HepG2 (cell line): ENCODE data around the gene CHCHD3. TPM values are rescaled to one million over a fixed set of nuclear protein-coding genes. Genes with fewer than 3 reads are reported as not detected.

ENCODE experiments used
- ATAC-seq: fragments of 200-7000 bp; cut with Tn5 transposase; 3 replicates; pipeline ENCODE4 v1.9.1; 2020; ENCODE audit warnings: mild to moderate bottlenecking, moderate library complexity
- BruUV-seq: library from RNA; stranded (reverse); fragments of 400-500 nt; replicated peaks from 2 replicates; lab custom pipeline; 2021; lab: Mats Ljungman, UMichigan
- CTCF ChIA-PET: fragments of 300-600 bp; formaldehyde crosslinking; extraction: SDS; loops from one replicate; lab custom pipeline; 2021; ENCODE audit warnings: low total read pairs, inconsistent platforms, low intra/inter-chr PET ratio; lab: Yijun Ruan, JAX
- POLR2A ChIA-PET: fragments of 350-600 bp; sonication (Branson Sonifier 250); formaldehyde crosslinking; loops from one replicate; lab custom pipeline; 2020; ENCODE audit warnings: antibody characterized with exemption, inconsistent platforms; lab: Yijun Ruan, JAX
- DNase-seq: peaks from one replicate; pipeline ENCODE4 v3.0.0-alpha.2; 2015; ENCODE audit warnings: low spot score
- FAIRE-seq: peaks from 3 replicates; lab custom pipeline; 2011; peaks lifted over from hg19 to GRCh38; lab: Jason Lieb, UNC
- H2AFZ ChIP-seq: one replicate; pipeline ENCODE4 v1.6.1; 2011; ENCODE audit warnings: low read length, inconsistent platforms
- H3K27ac ChIP-seq: fragments of 300-600 bp; 3 replicates; pipeline ENCODE4 v1.8.0; 2011; ENCODE audit warnings: mixed run types, mild to moderate bottlenecking, mixed read lengths, low read length, inconsistent platforms; ENCODE audit not compliant: insufficient read depth; ENCODE audit errors: extremely low read length
- H3K27me3 ChIP-seq, 2 experiments: fragments of 200-600 bp in 1 of 2; 2 replicates in 1 of 2; 3 replicates in 1 of 2; pipeline versions ENCODE4 v1.6.0 to v1.8.0; 2011; ENCODE audit warnings: low read length in 2 of 2, mild to moderate bottlenecking in 2 of 2, moderate library complexity in 2 of 2, inconsistent platforms in 1 of 2; ENCODE audit not compliant: insufficient read depth in 2 of 2, control insufficient read depth in 1 of 2
- H3K36me3 ChIP-seq, 2 experiments: fragments of 200-600 bp in 1 of 2; replicated peaks in 1 of 2; 2 replicates in 1 of 2; 3 replicates in 1 of 2; pipeline versions ENCODE4 v1.5.1 to v1.8.0; 2011; ENCODE audit warnings: low read length in 2 of 2, inconsistent platforms in 1 of 2; ENCODE audit not compliant: insufficient read depth in 2 of 2, control insufficient read depth in 1 of 2
- H3K4me1 ChIP-seq: 2 replicates; pipeline ENCODE4 v1.5.1; 2012; ENCODE audit warnings: low read length, inconsistent platforms; ENCODE audit not compliant: insufficient read depth
- H3K4me2 ChIP-seq: 2 replicates; pipeline ENCODE4 v1.6.0; 2011; ENCODE audit warnings: low read depth, low read length, inconsistent platforms
- H3K4me3 ChIP-seq, 3 experiments: fragments of 200-600 bp in 1 of 3; sonication (generic), shearing (Covaris generic) in 1 of 3; replicated peaks in 1 of 3; 2 replicates each; pipeline ENCODE4 v1.5.1; 2011 to 2016; ENCODE audit warnings: low read length in 3 of 3, inconsistent platforms in 2 of 3, low read depth in 2 of 3, mild to moderate bottlenecking in 2 of 3, control low read depth in 1 of 3, mixed read lengths in 1 of 3; ENCODE audit not compliant: insufficient read depth in 1 of 3
- H3K79me2 ChIP-seq: one replicate; pipeline ENCODE4 v1.6.1; 2011; ENCODE audit warnings: low read length, inconsistent platforms; ENCODE audit not compliant: insufficient read depth
- H3K9ac ChIP-seq: 2 replicates; pipeline ENCODE4 v1.6.0; 2011; ENCODE audit warnings: mild to moderate bottlenecking, low read depth, low read length, inconsistent platforms; ENCODE audit not compliant: insufficient read depth
- H3K9me3 ChIP-seq: 2 replicates; pipeline ENCODE4 v1.5.1; 2012; ENCODE audit warnings: mild to moderate bottlenecking, low read length
- H4K20me1 ChIP-seq: 2 replicates; pipeline ENCODE4 v1.6.0; 2011; ENCODE audit warnings: inconsistent platforms, mild to moderate bottlenecking, low read length, moderate library complexity; ENCODE audit not compliant: insufficient read depth
- HNF4A ChIP-seq: sonication (generic); formaldehyde crosslinking; IDR thresholded peaks from 2 replicates; pipeline ENCODE4 v1.4.0; 2020; ENCODE audit warnings: missing genetic modification reagents
- KDM3A ChIP-seq: IDR thresholded peaks from 2 replicates; pipeline ENCODE4 v1.6.1; 2018; ENCODE audit warnings: low read depth, missing compliant biosample characterization
- KLF16 ChIP-seq, 2 experiments: sonication (generic) in 1 of 2; formaldehyde crosslinking in 1 of 2; IDR thresholded peaks; 2 replicates each; pipeline versions ENCODE4 v1.6.1 to v1.8.0; 2016 to 2023; ENCODE audit warnings: missing genetic modification reagents in 2 of 2, missing compliant biosample characterization in 1 of 2
- NFYC ChIP-seq: IDR thresholded peaks from 2 replicates; pipeline ENCODE4 v1.6.1; 2016; ENCODE audit warnings: missing genetic modification reagents, missing compliant biosample characterization
- PAF1 ChIP-seq: IDR thresholded peaks from 2 replicates; pipeline ENCODE4 v1.6.1; 2016; ENCODE audit warnings: missing genetic modification reagents, missing compliant biosample characterization
- RCOR2 ChIP-seq: IDR thresholded peaks from 2 replicates; pipeline ENCODE4 v1.6.1; 2016; ENCODE audit warnings: missing biosample characterization, missing genetic modification reagents
- REPIN1 ChIP-seq: sonication (generic); formaldehyde crosslinking; IDR thresholded peaks from 2 replicates; pipeline ENCODE4 v1.8.0; 2022; ENCODE audit warnings: missing genetic modification reagents, low read depth, mild to moderate bottlenecking, borderline replicate concordance
- TSC22D2 ChIP-seq: sonication (generic); formaldehyde crosslinking; IDR thresholded peaks from 2 replicates; pipeline ENCODE4 v1.5.1; 2020; ENCODE audit warnings: missing genetic modification reagents, mild to moderate bottlenecking, borderline replicate concordance
- ZNF260 ChIP-seq: sonication (generic); formaldehyde crosslinking; IDR thresholded peaks from 2 replicates; pipeline ENCODE4 v1.4.0; 2020; ENCODE audit warnings: missing genetic modification reagents, low read depth, mild to moderate bottlenecking, borderline replicate concordance
- ZNF343 ChIP-seq: sonication (generic); formaldehyde crosslinking; IDR thresholded peaks from 2 replicates; pipeline ENCODE4 v1.4.0; 2020; ENCODE audit warnings: mild to moderate bottlenecking, missing genetic modification reagents
- ZNF383 ChIP-seq: sonication (generic); formaldehyde crosslinking; IDR thresholded peaks from 2 replicates; pipeline ENCODE4 v1.4.0; 2020; ENCODE audit warnings: missing genetic modification reagents, mild to moderate bottlenecking, borderline replicate concordance
- ZNF503 ChIP-seq: sonication (generic); formaldehyde crosslinking; IDR thresholded peaks from 2 replicates; pipeline ENCODE4 v1.4.0; 2020; ENCODE audit warnings: missing genetic modification reagents
- ZNF572 ChIP-seq: sonication (generic); formaldehyde crosslinking; IDR thresholded peaks from 2 replicates; pipeline ENCODE4 v1.5.1; 2020; ENCODE audit warnings: mild to moderate bottlenecking, missing genetic modification reagents
- ZNF660 ChIP-seq: sonication (generic); formaldehyde crosslinking; IDR thresholded peaks from 2 replicates; pipeline ENCODE4 v1.5.1; 2020; ENCODE audit warnings: mild to moderate bottlenecking, low read depth, missing genetic modification reagents, borderline replicate concordance
- ZNF792 ChIP-seq: IDR thresholded peaks from 2 replicates; pipeline ENCODE4 v1.6.1; 2016
- WGBS: methylation state at CpG from one replicate; pipeline ENCODE4 v1.1.6; 2017; ENCODE audit warnings: low lambda C conversion rate; 5-methylcytosine and 5-hydroxymethylcytosine counted together
- in situ Hi-C: cut with HindIII; loops from 2 replicates; pipeline ENCODE4 v1.10.0; 2017; ENCODE audit warnings: low pct_unique_long_range_greater_than_20kb; ENCODE audit not compliant: extremely low pct_ligation_motif_present
- intact Hi-C: fragments of 100-400 bp; cut with micrococcal nuclease; formaldehyde crosslinking; loops from one replicate; pipeline ENCODE4 v1.10.0; 2022; ENCODE audit not compliant: unreplicated experiment
- polyA plus RNA-seq, 8 experiments: library from polyadenylated mRNA; depleted of rRNA in 3 of 8; stranded (reverse) in 7 of 8; unstranded in 1 of 8; fragments of >200 nt; fragmentation: Illumina TruSeq in 4 of 8; extraction: Trizol in 4 of 8; gene quantifications; 2 replicates each; pipeline versions ENCODE4 v1.2.1 to v1.2.3, GENCODE V29; 2011 to 2016; ENCODE audit warnings: low read depth in 4 of 8, missing spikeins in 1 of 8, mixed read lengths in 1 of 8; ENCODE audit not compliant: insufficient read depth in 1 of 8
- total RNA-seq, 5 experiments: library from RNA; depleted of rRNA; stranded (reverse); fragments of >200 nt; fragmentation: Illumina TruSeq; extraction: Trizol; gene quantifications; 2 replicates each; pipeline ENCODE4 v1.2.3, GENCODE V29; 2016; ENCODE audit warnings: low read depth in 1 of 5

Gene CHCHD3
- total and polyA plus RNA-seq, 2 of the 13 experiments (the other 11 are each of a cell fraction or from before 2014, with no cell fraction given), result 32.7 to 86.8 TPM

GRCh38 chr7:132910657-132911056 lies 171.2 kb downstream of the CHCHD3 start:
- Histone ChIP-seq H3K9me3 (no peaks in the 10 kb centered on the region), H3K4me2 (no peak overlapping the region), H3K4me1 (peaks cover 6% of the 10 kb centered on the region), H3K79me2 (no peaks in the 10 kb centered on the region), H3K27ac (no peak overlapping the region), H2AFZ (no peak overlapping the region), H3K36me3 (no peaks in the 10 kb centered on the region; a peak in 2 of 5 replicates), H3K9ac (no peak overlapping the region), H3K4me3 (no peak overlapping the region), H4K20me1 (no peaks in the 10 kb centered on the region), H3K27me3 (no peaks in the 10 kb centered on the region)
- WGBS, result 98% methylated on average over 5 of the region's 5 CpGs
- intact Hi-C loops (no loop called here), in situ Hi-C loops (no loop called here)
- no TSS peak for BruUV-seq
- TF ChIP-seq KLF16 (CRISPR knock-in tag; IDR thresholded peaks at IDR 0.05) (no peak), ZNF383 (CRISPR knock-in tag) (no peak), PAF1 (CRISPR knock-in tag) (no peak), NFYC (CRISPR knock-in tag) (no peak), ZNF792 (CRISPR knock-in tag) (no peak), RCOR2 (CRISPR knock-in tag) (no peak), REPIN1 (CRISPR knock-in tag) (no peak), TSC22D2 (CRISPR knock-in tag) (no peak), ZNF343 (CRISPR knock-in tag) (no peak), ZNF260 (CRISPR knock-in tag) (no peak), ZNF503 (no peak), KDM3A (no peak), ZNF660 (CRISPR knock-in tag) (no peak), HNF4A (CRISPR knock-in tag) (no peak), ZNF572 (no peak)
- ATAC-seq (no peak), FAIRE-seq (no peak), DNase-seq (no peak)
- ChIA-PET POLR2A (no interaction called here), CTCF (no interaction called here)
